Fibroblast of lung (primary cell): ENCODE results near the gene OR4Q3.

ENCODE experiments used
- EZH2 ChIP-seq: IDR thresholded peaks from 2 replicates; pipeline ENCODE4 v1.5.1; 2012; ENCODE audit warnings: low read length, control low read depth, mild to moderate bottlenecking; ENCODE audit errors: missing control alignments
- TF ChIP-seq, protein P1 (sequence below), 2 donors: IDR thresholded peaks in 1 of 2; conservative IDR thresholded peaks in 1 of 2; 1 replicate in 1 of 2; 2 replicates in 1 of 2; pipeline ENCODE4 v1.5.1; 2011 to 2012; ENCODE audit warnings: low read length in 2 of 2, control low read depth in 1 of 2, inconsistent platforms in 1 of 2, low read depth in 1 of 2, mild to moderate bottlenecking in 1 of 2

DNA sequence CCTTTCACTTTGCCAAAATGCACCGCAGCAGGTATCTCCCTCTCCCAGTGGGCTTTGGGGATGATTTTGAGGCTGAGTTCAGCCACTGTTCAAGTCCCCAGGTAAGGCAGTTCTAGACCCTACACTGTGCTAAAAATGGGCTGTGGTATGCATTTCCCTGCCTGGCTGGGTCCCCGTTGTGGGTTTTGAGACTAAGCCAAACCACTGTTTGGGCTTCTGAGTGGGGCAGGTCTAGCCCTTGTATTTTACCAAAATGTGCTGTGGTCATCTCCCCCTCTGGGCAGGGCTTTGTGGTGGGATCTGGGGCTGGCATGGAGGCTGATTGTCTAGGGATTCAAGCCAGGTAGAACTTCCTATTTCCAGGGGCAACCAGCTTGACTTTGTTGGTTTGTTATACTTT is 13.6 kb upstream of the OR4Q3 start:
- TF ChIP-seq, protein P1, sequence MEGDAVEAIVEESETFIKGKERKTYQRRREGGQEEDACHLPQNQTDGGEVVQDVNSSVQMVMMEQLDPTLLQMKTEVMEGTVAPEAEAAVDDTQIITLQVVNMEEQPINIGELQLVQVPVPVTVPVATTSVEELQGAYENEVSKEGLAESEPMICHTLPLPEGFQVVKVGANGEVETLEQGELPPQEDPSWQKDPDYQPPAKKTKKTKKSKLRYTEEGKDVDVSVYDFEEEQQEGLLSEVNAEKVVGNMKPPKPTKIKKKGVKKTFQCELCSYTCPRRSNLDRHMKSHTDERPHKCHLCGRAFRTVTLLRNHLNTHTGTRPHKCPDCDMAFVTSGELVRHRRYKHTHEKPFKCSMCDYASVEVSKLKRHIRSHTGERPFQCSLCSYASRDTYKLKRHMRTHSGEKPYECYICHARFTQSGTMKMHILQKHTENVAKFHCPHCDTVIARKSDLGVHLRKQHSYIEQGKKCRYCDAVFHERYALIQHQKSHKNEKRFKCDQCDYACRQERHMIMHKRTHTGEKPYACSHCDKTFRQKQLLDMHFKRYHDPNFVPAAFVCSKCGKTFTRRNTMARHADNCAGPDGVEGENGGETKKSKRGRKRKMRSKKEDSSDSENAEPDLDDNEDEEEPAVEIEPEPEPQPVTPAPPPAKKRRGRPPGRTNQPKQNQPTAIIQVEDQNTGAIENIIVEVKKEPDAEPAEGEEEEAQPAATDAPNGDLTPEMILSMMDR (conservative IDR thresholded peaks at IDR 0.05 in 1 of 2, IDR thresholded peaks at IDR 0.05 in 1 of 2; ENCODE audit: low read depth in 1 of 2, low read length in 2 of 2), result no peak
- TF ChIP-seq EZH2, result no peak
